ENCODE measurements around the gene ABTB2. TPM values are rescaled to one million over a fixed set of nuclear protein-coding genes. Genes with fewer than 3 reads are reported as not detected.

Gene ABTB2
- total and polyA plus RNA-seq, 2 of the 8 experiments (the other 6 are each of a cell fraction or from before 2014, with no cell fraction given) = 7.7 to 10.2 TPM

- Histone ChIP-seq H2BK12ac (ENCODE audit: low read depth, low read length) (no peak overlapping the region), H4K5ac (ENCODE audit: insufficient read length, low read depth, low read length) (no peak overlapping the region), H3K79me1 (ENCODE audit: low read depth, low read length) (no peaks in the 10 kb centered on the region), H3K23ac (ENCODE audit: insufficient read length) (no peak overlapping the region), H4K8ac (ENCODE audit: extremely low read depth, insufficient read depth, low read length) (no peak overlapping the region), H2AK5ac (ENCODE audit: low read depth, low read length) (no peak overlapping the region), H3K9ac (replicated peaks in 1 of 4; ENCODE audit: extremely low read depth in 1 of 4, low read depth in 3 of 4, low read length in 3 of 4) (no peak overlapping the region), H4K91ac (replicated peaks; ENCODE audit: insufficient read length, low read length) (no peak overlapping the region), H3K4me1 (replicated peaks in 1 of 4; ENCODE audit: control insufficient read depth in 3 of 4, insufficient read depth in 4 of 4, low read length in 3 of 4) (no peaks in the 10 kb centered on the region), H3K79me2 (ENCODE audit: control insufficient read depth in 1 of 2, insufficient read depth in 2 of 2, low read length in 2 of 2) (no peaks in the 10 kb centered on the region), H2BK20ac (ENCODE audit: low read length) (no peak overlapping the region), H3K18ac (ENCODE audit: extremely low read depth, low read length) (no peak overlapping the region), H3K9me3 (ENCODE audit: insufficient read depth in 2 of 2, low read depth in 1 of 2, low read length in 1 of 2) (peaks cover 8 to 17% of the 10 kb centered on the region in 2 experiments), H3K56ac (replicated peaks; ENCODE audit: insufficient read length, low read depth, low read length) (no peak overlapping the region), H3K4me2 (ENCODE audit: insufficient read depth in 1 of 2, low read depth in 2 of 2, low read length in 2 of 2) (no peak overlapping the region), H2AFZ (ENCODE audit: low read length) (no peak overlapping the region), H4K20me1 (replicated peaks in 1 of 2; ENCODE audit: control insufficient read depth in 1 of 2, insufficient read depth in 2 of 2, low read length in 2 of 2) (no peaks in the 10 kb centered on the region), H3K4ac (replicated peaks; ENCODE audit: insufficient read length, low read depth, low read length) (no peak overlapping the region), H3K27ac (ENCODE audit: low read depth, low read length) (no peak overlapping the region), H2BK15ac (ENCODE audit: low read length) (no peak overlapping the region), H3K23me2 (ENCODE audit: low read depth, low read length) (no peaks in the 10 kb centered on the region), H3K27me3 (replicated peaks in 1 of 4; ENCODE audit: control insufficient read depth in 3 of 4, extremely low read depth in 1 of 4, insufficient read depth in 3 of 4, low read length in 3 of 4) (no peaks in the 10 kb centered on the region), H2BK5ac (ENCODE audit: low read depth, low read length) (no peak overlapping the region), H3K36me3 (ENCODE audit: control insufficient read depth in 2 of 4, insufficient read depth in 4 of 4, low read length in 3 of 4) (no peaks in the 10 kb centered on the region), H3K4me3 (ENCODE audit: extremely low read depth in 1 of 4, insufficient read depth in 2 of 4, low read depth in 3 of 4, low read length in 4 of 4) (no peak overlapping the region), H3K14ac (ENCODE audit: insufficient read length) (no peak overlapping the region), H2BK120ac (replicated peaks; ENCODE audit: low read depth, low read length) (no peak overlapping the region)
- TF ChIP-seq EP300 (IDR thresholded peaks at IDR 0.05; ENCODE audit: borderline replicate concordance in 1 of 2, low read depth in 2 of 2, low read length in 2 of 2) (no peak), EGR1 (IDR thresholded peaks at IDR 0.05; ENCODE audit: borderline replicate concordance, low read depth, low read length) (no peak), SUZ12 (IDR thresholded peaks at IDR 0.05; ENCODE audit: low read length) (no peak), SP4 (IDR thresholded peaks at IDR 0.05; ENCODE audit: low read length) (no peak), SRF (IDR thresholded peaks at IDR 0.05; ENCODE audit: low read depth, low read length) (no peak), TAF1 (IDR thresholded peaks at IDR 0.05; ENCODE audit: low read depth, low read length) (no peak), MAFK (IDR thresholded peaks at IDR 0.05; ENCODE audit: low read depth, low read length) (no peak), CEBPB (IDR thresholded peaks at IDR 0.05; ENCODE audit: low read depth, low read length) (no peak), ASH2L (IDR thresholded peaks at IDR 0.05; ENCODE audit: low read length) (no peak), JUND (IDR thresholded peaks at IDR 0.05; ENCODE audit: low read length) (no peak)
- FAIRE-seq (no peak), DNase-seq (ENCODE audit: low read depth in 1 of 2, low spot score in 2 of 2) (no peak)
- CTCF ChIA-PET (ENCODE audit: partially characterized antibody) = interaction anchor here (1.0 kb wide), 1 partner anchor 119 kb away, joined by 3 read pairs; no protein-coding TSS in a partner anchor
- POLR2A ChIA-PET (ENCODE audit: partially characterized antibody) = no interaction called here
- 90% methylated on average over 1 of the region's 1 CpG; no CpG with 5 or more reads in 1 of the 2 experiments for WGBS, 2 experiments (ENCODE audit: extremely low coverage in 1 of 2, insufficient coverage in 1 of 2, insufficient read length in 1 of 2, insufficient replicate concordance in 2 of 2, low coverage in 1 of 2, low lambda C conversion rate in 2 of 2, missing lambda C conversion rate in 1 of 2)
Measured at GRCh38 chr11:34373727-34374126, 15.9 kb upstream of the ABTB2 start.
